Erythroblast (primary cell): Measurements from ENCODE around the gene ARHGAP26.

Experiments used
- GATA1 ChIP-seq: IDR thresholded peaks from 2 replicates; pipeline ENCODE4 v1.6.1; 2011; ENCODE audit warnings: low read depth, mild to moderate bottlenecking, control low read depth, low read length, moderate library complexity
- POLR2A ChIP-seq: IDR thresholded peaks from 2 replicates; pipeline ENCODE4 v1.6.1; 2011; ENCODE audit warnings: mild to moderate bottlenecking, low read length

GRCh38 chr5:142971303-142972013 is 201.3 kb downstream of the ARHGAP26 start:
- no peak for TF ChIP-seq POLR2A
- no peak for TF ChIP-seq GATA1
